Muscle of leg (tissue), 11 donors: ENCODE results near the gene HS3ST2. TPM values are rescaled to one million over a fixed set of nuclear protein-coding genes. Genes with fewer than 3 reads are reported as not detected.

Source experiments
- DNase-seq: peaks from one replicate; pipeline ENCODE4 v3.0.0; 2013
- H3K27ac ChIP-seq: one replicate; pipeline ENCODE4 v1.5.1; 2013; ENCODE audit warnings: mild to moderate bottlenecking, low read length, control low read depth
- H3K27me3 ChIP-seq: one replicate; pipeline ENCODE4 v1.6.1; 2013; ENCODE audit warnings: low read length; ENCODE audit not compliant: control insufficient read depth, insufficient read depth
- H3K36me3 ChIP-seq: one replicate; pipeline ENCODE4 v1.6.1; 2013; ENCODE audit warnings: low read length; ENCODE audit not compliant: control insufficient read depth, insufficient read depth
- H3K4me1 ChIP-seq: one replicate; pipeline ENCODE4 v1.6.1; 2013; ENCODE audit warnings: low read length; ENCODE audit not compliant: control insufficient read depth, insufficient read depth
- H3K4me3 ChIP-seq: one replicate; pipeline ENCODE4 v1.5.1; 2013; ENCODE audit warnings: low read length, control low read depth
- H3K9me3 ChIP-seq: replicated peaks from 2 replicates; pipeline ENCODE4 v1.6.1; 2013; ENCODE audit warnings: low read depth, low read length; ENCODE audit not compliant: control insufficient read depth
- WGBS: methylation state at CpG from one replicate; pipeline ENCODE4 v1.1.5; 2013; ENCODE audit warnings: missing lambda C conversion rate; ENCODE audit not compliant: insufficient coverage; 5-methylcytosine and 5-hydroxymethylcytosine counted together
- polyA plus RNA-seq, 8 donors: library from polyadenylated mRNA; unstranded; fragments of 120-200 nt; gene quantifications; one replicate each; pipeline versions ENCODE4 v1.2.1 to v1.2.3, GENCODE V29; 2013; ENCODE audit warnings: inconsistent platforms in 1 of 8, low replicate concordance in 1 of 8; ENCODE audit not compliant: insufficient read length in 8 of 8, insufficient read depth in 1 of 8
- total RNA-seq: library from RNA; stranded (reverse); fragments of 120-200 nt; gene quantifications from one replicate; pipeline ENCODE4 v1.2.4, GENCODE V29; 2013

HS3ST2 gene
- total and polyA plus RNA-seq, 9 donors = 0.05 to 0.15 (median 0.05) TPM; not detected in 6

DNA sequence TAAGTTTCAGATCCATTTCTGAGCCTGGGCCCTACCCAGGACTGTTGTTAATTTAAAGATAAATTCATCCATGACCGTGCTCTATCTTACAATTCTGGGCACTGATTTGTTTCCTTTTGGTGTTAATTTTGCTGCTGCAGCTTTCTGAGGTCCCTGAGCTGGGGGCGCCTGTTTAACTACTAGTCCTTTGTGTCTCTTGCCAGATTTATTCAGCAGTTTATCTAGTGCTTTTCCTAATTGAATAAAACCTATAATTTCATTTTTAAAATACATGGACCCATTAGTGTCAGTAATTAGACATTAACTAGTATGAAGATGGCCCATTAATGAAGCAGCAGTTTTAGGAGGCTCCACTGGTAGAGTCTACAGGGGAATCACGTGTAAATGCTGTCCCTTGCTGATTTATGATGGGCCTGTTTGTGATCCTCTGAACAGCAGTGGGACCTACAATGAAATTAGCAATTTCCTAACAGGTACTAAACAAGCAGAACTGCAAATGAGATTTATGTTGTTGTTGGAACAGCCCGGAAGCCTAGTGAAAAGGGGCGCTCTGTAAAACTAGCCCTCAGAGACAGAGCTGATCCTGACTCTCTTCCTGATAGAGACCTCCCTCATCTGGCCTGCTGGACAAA is 54.7 kb downstream of the HS3ST2 start:
- Histone ChIP-seq H3K27me3 (no peaks in the 10 kb centered on the region), H3K9me3 (no peaks in the 10 kb centered on the region), H3K4me3 (no peak overlapping the region), H3K27ac (no peak overlapping the region), H3K4me1 (no peaks in the 10 kb centered on the region), H3K36me3 (no peaks in the 10 kb centered on the region)
- WGBS = no CpG with 5 or more reads among the region's 5 CpGs
- DNase-seq = no peak

DNA sequence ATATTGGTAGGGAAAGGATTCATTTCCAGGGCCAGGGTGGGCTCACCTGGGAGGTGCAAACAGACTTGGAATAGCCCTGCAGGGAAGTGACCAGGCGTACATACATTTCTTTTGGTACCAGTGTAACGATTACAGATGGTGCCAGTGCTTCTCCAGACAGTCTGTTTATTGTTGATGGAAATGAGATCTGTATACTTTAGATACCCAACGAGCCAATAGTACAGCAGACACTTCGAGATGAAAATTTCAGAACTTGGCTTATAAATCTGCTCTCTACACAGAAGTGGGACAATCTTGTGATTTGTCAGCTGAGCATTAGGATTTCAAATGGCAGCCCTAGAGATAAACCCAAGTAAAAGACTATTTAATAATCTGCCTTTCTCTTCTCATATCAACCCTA is 57.9 kb downstream of the HS3ST2 start:
- no peak for DNase-seq
- no peak overlapping the region for H3K4me3 ChIP-seq
- WGBS = 100% methylated on average over 1 of the region's 4 CpGs

DNA sequence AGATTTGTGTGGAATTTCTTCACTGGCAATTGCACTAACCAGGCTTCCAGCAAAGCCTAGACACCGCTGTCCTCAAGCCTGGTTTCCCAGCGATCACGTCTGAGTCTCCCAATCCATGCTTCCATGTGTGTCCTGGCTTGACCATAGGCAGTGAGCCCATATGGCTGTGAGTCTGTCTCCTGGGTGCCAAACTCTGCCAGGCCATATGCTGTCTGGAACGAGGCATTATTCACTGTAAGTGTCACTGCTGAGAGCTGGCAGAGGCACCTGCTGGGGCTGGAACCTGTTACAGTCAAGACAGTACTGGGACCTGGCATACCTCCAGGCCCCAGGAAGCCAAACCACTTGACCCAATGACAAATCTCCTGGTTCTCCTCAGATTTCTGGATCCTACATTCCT is 60.4 kb downstream of the HS3ST2 start:
- DNase-seq = no peak
- Histone ChIP-seq H3K9me3 (no peaks in the 10 kb centered on the region), H3K27me3 (no peaks in the 10 kb centered on the region), H3K4me3 (no peak overlapping the region), H3K27ac (no peak overlapping the region), H3K4me1 (no peaks in the 10 kb centered on the region), H3K36me3 (no peaks in the 10 kb centered on the region)
- 84% methylated on average over 3 of the region's 4 CpGs for WGBS

More for the DNA sequence above, 57.9 kb downstream of the HS3ST2 start:
- Histone ChIP-seq H3K9me3 (no peaks in the 10 kb centered on the region), H3K4me1 (no peaks in the 10 kb centered on the region), H3K27me3 (no peaks in the 10 kb centered on the region), H3K27ac (no peak overlapping the region), H3K36me3 (no peaks in the 10 kb centered on the region)

DNA sequence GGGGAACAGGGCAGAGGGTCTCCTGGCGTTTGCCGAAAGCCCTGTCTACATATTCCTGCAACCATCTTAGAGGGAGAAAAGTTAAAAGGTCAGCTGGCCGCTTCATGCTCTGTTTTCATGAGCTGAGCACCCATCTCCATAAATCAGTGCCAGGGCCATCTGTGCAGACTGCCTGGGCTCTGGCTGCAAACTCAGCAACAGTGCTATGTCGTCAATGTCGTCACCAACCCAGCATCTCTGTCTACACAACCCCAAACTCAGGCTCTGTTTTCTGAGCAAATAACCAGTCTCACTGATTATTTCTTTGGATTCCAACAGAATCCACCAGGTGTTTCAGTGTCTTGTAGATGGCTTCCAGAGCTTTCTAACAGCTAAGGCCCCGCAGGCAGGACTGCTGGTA is 65.0 kb downstream of the HS3ST2 start:
- DNase-seq = no peak
- 58% methylated on average over 3 of the region's 6 CpGs for WGBS

DNA sequence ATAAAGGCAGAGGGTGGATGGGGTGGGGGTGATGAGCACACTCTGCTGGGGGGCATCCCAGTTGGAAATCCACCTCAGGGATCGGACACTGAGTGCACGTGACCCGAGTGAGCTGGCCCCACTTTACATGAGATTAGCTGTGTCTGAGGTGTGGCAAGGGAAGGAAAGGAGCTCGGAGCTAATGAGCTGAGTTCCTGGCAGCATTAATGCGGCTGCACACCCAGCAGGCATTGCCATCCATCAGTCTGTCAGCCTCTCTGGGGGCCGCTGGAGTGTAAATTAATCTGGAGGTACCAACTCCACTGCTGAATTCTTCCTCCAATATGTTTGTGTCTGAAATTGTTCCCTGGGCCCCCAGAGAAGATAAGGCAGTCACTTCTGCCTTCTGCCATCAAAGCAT is 65.5 kb downstream of the HS3ST2 start:
- Histone ChIP-seq H3K9me3 (no peaks in the 10 kb centered on the region), H3K36me3 (no peaks in the 10 kb centered on the region), H3K4me3 (no peak overlapping the region), H3K27me3 (no peaks in the 10 kb centered on the region), H3K27ac (no peak overlapping the region), H3K4me1 (no peaks in the 10 kb centered on the region)
- DNase-seq = no peak
- WGBS = 54% methylated on average over 3 of the region's 6 CpGs

More for the DNA sequence above, 65.0 kb downstream of the HS3ST2 start:
- Histone ChIP-seq H3K36me3 (no peaks in the 10 kb centered on the region), H3K4me3 (no peak overlapping the region), H3K9me3 (no peaks in the 10 kb centered on the region), H3K4me1 (no peaks in the 10 kb centered on the region), H3K27ac (no peak overlapping the region), H3K27me3 (no peaks in the 10 kb centered on the region)

DNA sequence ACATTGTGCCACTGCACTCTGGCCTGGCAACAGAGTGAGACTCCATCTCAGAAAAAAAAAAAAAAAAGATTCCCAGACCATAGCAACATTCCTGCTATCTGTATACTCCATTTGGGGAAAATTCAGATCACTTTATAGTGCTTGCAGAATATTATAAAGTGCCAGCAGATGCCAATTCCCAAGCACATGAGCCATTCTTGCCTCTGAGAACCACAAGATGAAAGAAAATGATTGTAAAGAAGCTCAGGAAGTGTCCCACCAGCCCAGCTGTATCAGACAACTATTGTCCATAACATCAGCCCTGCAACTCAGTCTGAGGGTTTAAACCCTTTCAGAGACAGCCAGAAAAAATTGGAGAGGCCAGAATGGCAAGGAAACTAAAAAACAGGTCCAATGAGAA is 69.0 kb downstream of the HS3ST2 start:
- H3K27ac ChIP-seq = no peak overlapping the region
- no peaks in the 10 kb centered on the region for H3K4me1 ChIP-seq
- DNase-seq = no peak

DNA sequence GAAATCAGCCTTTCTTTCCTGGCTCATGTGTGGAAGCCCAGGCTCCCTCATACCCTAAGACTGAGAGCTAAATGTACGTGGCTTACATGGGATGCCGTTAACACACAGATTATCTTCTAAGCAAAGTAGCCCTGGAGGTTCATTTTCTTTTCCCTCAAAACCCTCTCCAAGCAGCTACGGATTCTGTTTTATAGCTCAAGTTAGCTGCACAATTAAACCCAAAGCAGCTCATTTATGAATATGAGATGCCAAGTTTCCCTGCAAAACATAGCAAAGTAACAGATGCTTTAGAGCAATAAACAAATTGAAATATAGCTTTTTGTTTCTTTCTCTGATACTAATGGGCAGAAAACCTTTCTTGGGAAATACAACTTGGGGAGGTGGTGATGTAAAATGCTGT is 72.0 kb downstream of the HS3ST2 start:
- no peak for DNase-seq
- no peak overlapping the region for H3K27ac ChIP-seq
- H3K4me3 ChIP-seq = no peak overlapping the region
- H3K36me3 ChIP-seq = no peaks in the 10 kb centered on the region
- no peaks in the 10 kb centered on the region for H3K27me3 ChIP-seq
- no peaks in the 10 kb centered on the region for H3K9me3 ChIP-seq
- H3K4me1 ChIP-seq = no peaks in the 10 kb centered on the region
- no CpG with 5 or more reads among the region's 3 CpGs for WGBS

More for the DNA sequence above, 69.0 kb downstream of the HS3ST2 start:
- Histone ChIP-seq H3K9me3 (no peaks in the 10 kb centered on the region), H3K36me3 (no peaks in the 10 kb centered on the region), H3K4me3 (no peak overlapping the region), H3K27me3 (no peaks in the 10 kb centered on the region)

DNA sequence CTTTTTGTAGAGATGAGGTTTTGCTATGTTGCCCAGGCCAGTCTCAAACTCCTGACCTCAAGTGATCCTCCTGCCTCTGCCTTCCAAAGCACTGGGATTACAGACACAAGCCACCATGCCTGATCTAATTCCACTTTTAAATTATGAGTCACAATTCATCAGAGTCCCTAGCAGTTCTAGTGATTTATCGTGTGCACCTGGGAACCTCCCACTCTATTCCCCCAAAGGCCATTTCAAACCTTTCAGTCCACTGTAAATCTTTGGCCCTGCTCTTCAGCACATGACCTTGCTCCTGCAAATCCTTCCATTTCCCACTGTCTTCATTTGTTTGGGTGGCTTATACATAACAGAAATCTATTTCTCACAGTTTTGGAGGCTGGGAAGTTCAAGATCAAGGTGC is 73.0 kb downstream of the HS3ST2 start:
- Histone ChIP-seq H3K36me3 (no peaks in the 10 kb centered on the region), H3K9me3 (no peaks in the 10 kb centered on the region), H3K4me1 (no peaks in the 10 kb centered on the region), H3K27ac (no peak overlapping the region), H3K27me3 (no peaks in the 10 kb centered on the region), H3K4me3 (no peak overlapping the region)
- DNase-seq = no peak
- 21% methylated on average over 1 of the region's 1 CpG for WGBS

DNA sequence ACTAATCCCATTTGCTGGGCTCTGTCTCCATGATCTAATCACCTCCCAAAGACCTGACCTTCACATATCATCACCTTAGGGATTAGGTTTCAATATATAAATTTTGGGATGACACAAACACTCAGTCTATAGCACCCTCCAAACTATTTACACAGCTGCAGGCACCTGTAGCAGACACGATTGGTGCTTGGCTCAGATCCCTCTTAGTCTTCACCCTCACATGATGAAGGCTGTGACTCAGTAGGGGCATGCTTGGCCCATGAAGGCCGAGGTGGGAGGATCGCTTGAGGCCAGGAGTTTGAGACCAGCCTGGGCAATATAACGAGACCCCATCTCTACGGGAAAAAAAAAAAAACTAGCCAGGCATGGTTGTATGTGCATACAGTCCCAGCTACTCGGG is 73.5 kb downstream of the HS3ST2 start:
- Histone ChIP-seq H3K27ac (no peak overlapping the region), H3K4me1 (no peaks in the 10 kb centered on the region), H3K36me3 (no peaks in the 10 kb centered on the region), H3K9me3 (no peaks in the 10 kb centered on the region), H3K4me3 (no peak overlapping the region), H3K27me3 (no peaks in the 10 kb centered on the region)
- WGBS = 100% methylated on average over 1 of the region's 6 CpGs
- no peak for DNase-seq

DNA sequence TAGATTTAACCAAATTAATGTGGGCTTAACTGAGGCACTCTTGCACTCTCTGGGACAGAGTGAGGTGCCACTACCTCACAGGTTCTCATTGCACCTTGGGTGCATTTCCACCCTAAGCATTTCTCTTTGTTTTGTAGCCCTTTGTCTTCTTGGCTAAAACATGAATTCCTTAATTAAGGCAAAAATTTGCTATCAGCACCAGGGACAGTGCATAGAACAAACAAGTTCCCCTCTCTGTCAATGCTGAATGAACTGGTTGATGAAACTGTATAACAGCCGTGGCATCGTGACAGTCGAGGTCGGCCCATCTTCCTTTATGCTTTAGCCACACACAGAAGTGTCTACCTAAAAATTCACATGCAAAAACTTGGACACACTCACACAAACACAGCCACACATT is 74.8 kb downstream of the HS3ST2 start:
- WGBS = no CpG with 5 or more reads among the region's 4 CpGs

DNA sequence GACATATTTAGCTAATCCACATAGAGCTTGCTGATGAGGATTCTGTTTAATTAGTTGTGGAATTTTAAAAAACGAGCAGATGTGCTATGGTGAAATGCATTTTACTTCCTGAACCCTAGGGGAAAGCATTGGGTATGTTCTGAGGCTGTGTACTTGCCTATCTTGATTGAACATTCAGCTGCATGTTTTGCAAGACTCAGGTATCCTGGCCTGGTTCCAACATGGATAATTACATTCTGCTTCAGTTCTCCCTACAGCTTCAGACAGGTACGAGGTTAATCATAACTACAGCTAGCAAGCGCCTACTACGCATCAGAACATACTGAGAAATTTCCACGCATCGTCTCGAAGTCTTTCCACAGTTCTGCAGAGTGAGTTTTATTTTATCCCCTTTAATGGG is 77.0 kb downstream of the HS3ST2 start:
- H3K4me3 ChIP-seq = no peak overlapping the region
- no peak for DNase-seq
- no peak overlapping the region for H3K27ac ChIP-seq
- H3K4me1 ChIP-seq = no peaks in the 10 kb centered on the region
- peaks cover 2% of the 10 kb centered on the region for H3K27me3 ChIP-seq
- no peaks in the 10 kb centered on the region for H3K9me3 ChIP-seq
- WGBS = 90% methylated on average over 4 of the region's 7 CpGs
- no peaks in the 10 kb centered on the region for H3K36me3 ChIP-seq

More for the DNA sequence above, 74.8 kb downstream of the HS3ST2 start:
- Histone ChIP-seq H3K27ac (no peak overlapping the region), H3K36me3 (no peaks in the 10 kb centered on the region), H3K9me3 (no peaks in the 10 kb centered on the region), H3K27me3 (no peaks in the 10 kb centered on the region), H3K4me3 (no peak overlapping the region), H3K4me1 (no peaks in the 10 kb centered on the region)
- DNase-seq = no peak
